ENCODE data around the gene RIMBP2.

RIMBP2 gene

GRCh38 chr12:130583800-130584199 is 132.3 kb downstream of the RIMBP2 start:
- Histone ChIP-seq H3K18ac (ENCODE audit: low read length) (no peak overlapping the region), H3K4me2 (ENCODE audit: insufficient read depth, low read length, poor library complexity, severe bottlenecking) (no peak overlapping the region), H2BK12ac (ENCODE audit: low read length) (no peak overlapping the region), H3K9ac (ENCODE audit: low read depth, low read length, poor library complexity) (no peak overlapping the region), H3K27ac (replicated peaks; ENCODE audit: low read length) (no peak overlapping the region), H2BK15ac (ENCODE audit: low read length) (no peak overlapping the region), H4K91ac (ENCODE audit: low read depth, low read length, poor library complexity) (no peak overlapping the region), H3K4me1 (ENCODE audit: control insufficient read depth in 2 of 2, insufficient read depth in 1 of 2, low read depth in 1 of 2, low read length in 2 of 2) (no peaks in the 10 kb centered on the region), H3K4ac (ENCODE audit: low read length) (no peak overlapping the region), H3K9me3 (replicated peaks in 1 of 2; ENCODE audit: control insufficient read depth in 2 of 2, insufficient read depth in 1 of 2, low read depth in 1 of 2, low read length in 2 of 2) (peaks cover 0 to 2% of the 10 kb centered on the region in 2 donors), H4K8ac (ENCODE audit: low read depth, low read length) (no peak overlapping the region), H3K79me1 (ENCODE audit: low read depth, low read length) (peaks cover 1% of the 10 kb centered on the region), H3K4me3 (ENCODE audit: low read length in 2 of 2) (no peak overlapping the region), H3K14ac (ENCODE audit: low read length) (no peak overlapping the region), H2AFZ (ENCODE audit: low read length) (no peak overlapping the region), H3K23ac (ENCODE audit: low read depth, low read length, poor library complexity) (no peak overlapping the region), H2BK120ac (ENCODE audit: low read depth, low read length) (no peak overlapping the region), H3K27me3 (ENCODE audit: control insufficient read depth in 3 of 3, insufficient read depth in 3 of 3, low read depth in 1 of 3, low read length in 3 of 3) (no peaks in the 10 kb centered on the region), H2AK5ac (ENCODE audit: low read depth, low read length) (no peak overlapping the region), H2BK5ac (ENCODE audit: low read length) (no peak overlapping the region), H3K36me3 (replicated peaks in 1 of 2; ENCODE audit: control insufficient read depth in 2 of 2, insufficient read depth in 2 of 2, low read length in 2 of 2) (no peaks in the 10 kb centered on the region)
- 100% methylated on average over 3 of the region's 4 CpGs; no CpG with 5 or more reads in 1 of the 2 donors for WGBS, 2 donors (ENCODE audit: extremely low coverage in 2 of 2, insufficient read length in 2 of 2, insufficient replicate concordance in 1 of 2)
- no peak for DNase-seq (ENCODE audit: low spot score)

DNA sequence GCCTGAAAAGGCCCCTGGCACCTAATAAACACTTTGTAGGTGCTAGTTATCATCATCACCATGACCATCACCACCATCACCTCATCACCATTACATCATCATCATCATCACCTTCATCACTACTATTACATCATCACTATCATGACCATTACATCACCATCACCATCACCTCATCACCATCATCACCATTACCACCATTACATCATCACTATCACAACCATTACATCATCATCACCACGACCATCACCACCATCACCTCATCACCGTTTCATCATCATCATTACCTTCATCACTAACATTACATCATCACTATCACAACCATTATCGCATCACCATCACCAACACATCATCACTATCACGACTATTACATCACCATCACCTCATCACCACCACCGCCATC is 132.8 kb downstream of the RIMBP2 start:
- no peak overlapping the region for H3K27ac ChIP-seq (replicated peaks; ENCODE audit: low read length)
- H3K4me2 ChIP-seq (ENCODE audit: insufficient read depth, low read length, poor library complexity, severe bottlenecking), result no peak overlapping the region
- H4K8ac ChIP-seq (ENCODE audit: low read depth, low read length), result no peak overlapping the region
- no peaks in the 10 kb centered on the region for H3K27me3 ChIP-seq (ENCODE audit: control insufficient read depth in 3 of 3, insufficient read depth in 3 of 3, low read depth in 1 of 3, low read length in 3 of 3)
- no peak overlapping the region for H2BK12ac ChIP-seq (ENCODE audit: low read length)
- no peak overlapping the region for H4K91ac ChIP-seq (ENCODE audit: low read depth, low read length, poor library complexity)
- H3K4ac ChIP-seq (ENCODE audit: low read length), result no peak overlapping the region
- 100% methylated on average over 4 to 5 of the region's 5 CpGs for WGBS, 2 donors (ENCODE audit: extremely low coverage in 2 of 2, insufficient read length in 2 of 2, insufficient replicate concordance in 1 of 2)
- no peak overlapping the region for H3K4me3 ChIP-seq (ENCODE audit: low read length in 2 of 2)
- no peak overlapping the region for H2AK5ac ChIP-seq (ENCODE audit: low read depth, low read length)
- no peak overlapping the region for H3K9ac ChIP-seq (ENCODE audit: low read depth, low read length, poor library complexity)
- H3K14ac ChIP-seq (ENCODE audit: low read length), result no peak overlapping the region
- H2AFZ ChIP-seq (ENCODE audit: low read length), result no peak overlapping the region
- no peak overlapping the region for H2BK5ac ChIP-seq (ENCODE audit: low read length)
- H2BK120ac ChIP-seq (ENCODE audit: low read depth, low read length), result no peak overlapping the region
- no peak overlapping the region for H3K23ac ChIP-seq (ENCODE audit: low read depth, low read length, poor library complexity)
- H3K4me1 ChIP-seq (ENCODE audit: control insufficient read depth in 2 of 2, insufficient read depth in 1 of 2, low read depth in 1 of 2, low read length in 2 of 2), result no peaks in the 10 kb centered on the region
- H2BK15ac ChIP-seq (ENCODE audit: low read length), result no peak overlapping the region
- H3K18ac ChIP-seq (ENCODE audit: low read length), result no peak overlapping the region
- H3K36me3 ChIP-seq (replicated peaks in 1 of 2; ENCODE audit: control insufficient read depth in 2 of 2, insufficient read depth in 2 of 2, low read length in 2 of 2), result no peaks in the 10 kb centered on the region
- peaks cover 0 to 3% of the 10 kb centered on the region in 2 donors for H3K9me3 ChIP-seq (replicated peaks in 1 of 2; ENCODE audit: control insufficient read depth in 2 of 2, insufficient read depth in 1 of 2, low read depth in 1 of 2, low read length in 2 of 2)
- H3K79me1 ChIP-seq (ENCODE audit: low read depth, low read length), result peaks cover 1% of the 10 kb centered on the region
- DNase-seq (ENCODE audit: low spot score), result no peak

- WGBS, 2 donors (ENCODE audit: extremely low coverage in 2 of 2, insufficient read length in 2 of 2, insufficient replicate concordance in 1 of 2), result no CpG with 5 or more reads among the region's 6 CpGs
- H3K79me1 ChIP-seq (ENCODE audit: low read depth, low read length), result peaks cover 1% of the 10 kb centered on the region
These were observed 133.8 kb downstream of the RIMBP2 start for GRCh38 chr12:130582286-130582685.

DNA sequence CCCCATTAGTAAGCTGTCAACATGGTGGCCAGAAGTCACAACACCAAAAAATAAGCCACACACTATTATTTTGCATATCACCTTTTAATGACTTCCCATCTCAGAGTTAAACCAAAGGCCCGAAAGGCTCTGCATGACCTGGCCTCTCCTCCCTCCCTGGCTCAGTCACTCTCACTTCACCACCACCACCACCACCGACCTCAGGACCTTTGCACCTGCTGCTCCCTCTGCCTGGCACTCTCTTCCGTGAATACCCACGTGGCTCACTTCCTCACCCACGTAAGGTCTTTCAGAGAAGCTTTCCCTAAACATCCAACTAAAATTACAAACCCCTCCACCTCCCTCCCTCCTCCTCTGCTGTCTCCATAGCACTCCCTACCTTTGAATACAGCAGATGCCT is 134.3 kb downstream of the RIMBP2 start:
- H3K4ac ChIP-seq (ENCODE audit: low read length), result no peak overlapping the region
- peaks cover 1% of the 10 kb centered on the region for H3K79me1 ChIP-seq (ENCODE audit: low read depth, low read length)
- H2BK15ac ChIP-seq (ENCODE audit: low read length), result no peak overlapping the region
- H3K27ac ChIP-seq (replicated peaks; ENCODE audit: low read length), result no peak overlapping the region
- no peak overlapping the region for H3K4me3 ChIP-seq (ENCODE audit: low read length in 2 of 2)
- no CpG with 5 or more reads among the region's 5 CpGs for WGBS, 2 donors (ENCODE audit: extremely low coverage in 2 of 2, insufficient read length in 2 of 2, insufficient replicate concordance in 1 of 2)
- no peak overlapping the region for H4K91ac ChIP-seq (ENCODE audit: low read depth, low read length, poor library complexity)
- no peak overlapping the region for H3K9ac ChIP-seq (ENCODE audit: low read depth, low read length, poor library complexity)
- no peaks in the 10 kb centered on the region for H3K27me3 ChIP-seq (ENCODE audit: control insufficient read depth in 3 of 3, insufficient read depth in 3 of 3, low read depth in 1 of 3, low read length in 3 of 3)
- H3K23ac ChIP-seq (ENCODE audit: low read depth, low read length, poor library complexity), result no peak overlapping the region
- H2AK5ac ChIP-seq (ENCODE audit: low read depth, low read length), result no peak overlapping the region
- DNase-seq (ENCODE audit: low spot score), result no peak
- no peak overlapping the region for H4K8ac ChIP-seq (ENCODE audit: low read depth, low read length)
- H3K14ac ChIP-seq (ENCODE audit: low read length), result no peak overlapping the region
- no peak overlapping the region for H2BK120ac ChIP-seq (ENCODE audit: low read depth, low read length)
- no peak overlapping the region for H2BK5ac ChIP-seq (ENCODE audit: low read length)
- H3K18ac ChIP-seq (ENCODE audit: low read length), result no peak overlapping the region
- no peak overlapping the region for H2AFZ ChIP-seq (ENCODE audit: low read length)
- H3K4me1 ChIP-seq (ENCODE audit: control insufficient read depth in 2 of 2, insufficient read depth in 1 of 2, low read depth in 1 of 2, low read length in 2 of 2), result no peaks in the 10 kb centered on the region
- no peak overlapping the region for H3K4me2 ChIP-seq (ENCODE audit: insufficient read depth, low read length, poor library complexity, severe bottlenecking)
- H3K36me3 ChIP-seq (replicated peaks in 1 of 2; ENCODE audit: control insufficient read depth in 2 of 2, insufficient read depth in 2 of 2, low read length in 2 of 2), result no peaks in the 10 kb centered on the region
- no peak overlapping the region for H2BK12ac ChIP-seq (ENCODE audit: low read length)
- peaks cover 0 to 2% of the 10 kb centered on the region in 2 donors for H3K9me3 ChIP-seq (replicated peaks in 1 of 2; ENCODE audit: control insufficient read depth in 2 of 2, insufficient read depth in 1 of 2, low read depth in 1 of 2, low read length in 2 of 2)

More at GRCh38 chr12:130582286-130582685, 133.8 kb downstream of the RIMBP2 start:
- H2BK12ac ChIP-seq (ENCODE audit: low read length), result no peak overlapping the region
- no peak overlapping the region for H3K9ac ChIP-seq (ENCODE audit: low read depth, low read length, poor library complexity)
- no peak overlapping the region for H3K4ac ChIP-seq (ENCODE audit: low read length)
- H3K36me3 ChIP-seq (replicated peaks in 1 of 2; ENCODE audit: control insufficient read depth in 2 of 2, insufficient read depth in 2 of 2, low read length in 2 of 2), result no peaks in the 10 kb centered on the region
- no peaks in the 10 kb centered on the region for H3K4me1 ChIP-seq (ENCODE audit: control insufficient read depth in 2 of 2, insufficient read depth in 1 of 2, low read depth in 1 of 2, low read length in 2 of 2)
- H3K4me2 ChIP-seq (ENCODE audit: insufficient read depth, low read length, poor library complexity, severe bottlenecking), result no peak overlapping the region
- no peak overlapping the region for H4K91ac ChIP-seq (ENCODE audit: low read depth, low read length, poor library complexity)
- no peak overlapping the region for H4K8ac ChIP-seq (ENCODE audit: low read depth, low read length)
- no peak overlapping the region for H3K4me3 ChIP-seq (ENCODE audit: low read length in 2 of 2)
- no peak overlapping the region for H2AFZ ChIP-seq (ENCODE audit: low read length)
- no peak for DNase-seq (ENCODE audit: low spot score)
- no peak overlapping the region for H3K14ac ChIP-seq (ENCODE audit: low read length)
- H3K27ac ChIP-seq (replicated peaks; ENCODE audit: low read length), result no peak overlapping the region
- H3K23ac ChIP-seq (ENCODE audit: low read depth, low read length, poor library complexity), result no peak overlapping the region
- no peak overlapping the region for H2BK5ac ChIP-seq (ENCODE audit: low read length)
- no peak overlapping the region for H2BK15ac ChIP-seq (ENCODE audit: low read length)
- H2AK5ac ChIP-seq (ENCODE audit: low read depth, low read length), result no peak overlapping the region
- no peaks in the 10 kb centered on the region for H3K27me3 ChIP-seq (ENCODE audit: control insufficient read depth in 3 of 3, insufficient read depth in 3 of 3, low read depth in 1 of 3, low read length in 3 of 3)
- peaks cover 0 to 2% of the 10 kb centered on the region in 2 donors for H3K9me3 ChIP-seq (replicated peaks in 1 of 2; ENCODE audit: control insufficient read depth in 2 of 2, insufficient read depth in 1 of 2, low read depth in 1 of 2, low read length in 2 of 2)
- no peak overlapping the region for H2BK120ac ChIP-seq (ENCODE audit: low read depth, low read length)
- H3K18ac ChIP-seq (ENCODE audit: low read length), result no peak overlapping the region

All from neuronal stem cell (in vitro differentiated cells).